Vagina (tissue), 2 donors: ENCODE results near the gene SIAH3. TPM values are rescaled to one million over a fixed set of nuclear protein-coding genes. Genes with fewer than 3 reads are reported as not detected.
"Not testable (repeated sequence)": the region's sequence is repeated elsewhere in the genome, so short reads cannot be mapped to it uniquely, and the experiment has no call there.

Experiments
- DNase-seq, 2 donors: peaks; one replicate each; pipeline ENCODE4 v3.0.0-alpha.2; 2017; ENCODE audit errors: extremely low spot score in 2 of 2
- H3K27ac ChIP-seq: fragments of 200-600 bp; sonication (generic); one replicate; pipeline ENCODE4 v1.5.1; 2019
- H3K27me3 ChIP-seq: fragments of 200-600 bp; sonication (generic); one replicate; pipeline ENCODE4 v1.5.1; 2019
- H3K36me3 ChIP-seq, 2 donors: fragments of 200-600 bp; sonication (generic); one replicate each; pipeline ENCODE4 v1.5.1; 2017 to 2019
- H3K4me1 ChIP-seq: fragments of 200-600 bp; sonication (generic); one replicate; pipeline ENCODE4 v1.5.1; 2019
- H3K4me3 ChIP-seq, 2 donors: fragments of 200-600 bp; sonication (generic); 1 replicate in 1 of 2; 2 replicates in 1 of 2; pipeline ENCODE4 v1.5.1; 2016 to 2019
- H3K9me3 ChIP-seq: fragments of 200-600 bp; sonication (generic); one replicate; pipeline ENCODE4 v1.5.1; 2019
- CTCF ChIP-seq, 3 experiments: fragments of 450-650 bp in 2 of 3; fragments of 200-600 bp in 1 of 3; sonication (generic) in 1 of 3; IDR thresholded peaks; one replicate each; pipeline ENCODE4 v1.5.1; 2017 to 2019; ENCODE audit warnings: antibody characterized with exemption in 3 of 3, mild to moderate bottlenecking in 2 of 3, moderate library complexity in 2 of 3
- POLR2A ChIP-seq, 2 donors: fragments of 450-650 bp; IDR thresholded peaks; one replicate each; pipeline ENCODE4 v1.6.1; 2017; ENCODE audit warnings: antibody characterized with exemption in 2 of 2, mild to moderate bottlenecking in 2 of 2, moderate library complexity in 2 of 2
- POLR2AphosphoS5 ChIP-seq, 2 donors: sonication (generic); formaldehyde crosslinking; IDR thresholded peaks; one replicate each; pipeline ENCODE4 v1.9.0; 2017; ENCODE audit warnings: antibody characterized with exemption in 2 of 2, mild to moderate bottlenecking in 2 of 2, low read depth in 1 of 2; ENCODE audit not compliant: insufficient read depth in 1 of 2
- intact Hi-C: fragments of 100-400 bp; cut with DNase I; formaldehyde crosslinking; loops from one replicate; pipeline ENCODE4 v1.15.1; 2023
- total RNA-seq: library from RNA; depleted of rRNA; stranded (reverse); fragments of >200 nt; gene quantifications from one replicate; pipeline ENCODE4 v1.2.3, GENCODE V29; 2016

The SIAH3 gene
- total RNA-seq, 1 donor from 2014 or later = not detected

GRCh38 chr13:45763419-45763818, 88.1 kb downstream of the SIAH3 start:
- no peak for TF ChIP-seq POLR2A (IDR thresholded peaks at IDR 0.05)
- TF ChIP-seq POLR2AphosphoS5 (IDR thresholded peaks at IDR 0.05; ENCODE audit: insufficient read depth in 1 of 2, low read depth in 1 of 2) = no peak
- no peak for TF ChIP-seq CTCF (IDR thresholded peaks at IDR 0.05)
- Histone ChIP-seq H3K4me1 (no peaks in the 10 kb centered on the region), H3K27me3 (no peaks in the 10 kb centered on the region), H3K27ac (no peak overlapping the region), H3K4me3 (no peak overlapping the region), H3K36me3 (no peaks in the 10 kb centered on the region), H3K9me3 (no peaks in the 10 kb centered on the region)
- intact Hi-C loops = no loop called here
- no peak for DNase-seq

- H3K4me1 ChIP-seq, H3K27me3 ChIP-seq, H3K9me3 ChIP-seq, H3K4me3 ChIP-seq, H3K36me3 ChIP-seq, DNase-seq, H3K27ac ChIP-seq, intact Hi-C loops: not testable (repeated sequence)
Measured at GRCh38 chr13:45757589-45757988, 94.0 kb downstream of the SIAH3 start.

- DNase-seq, H3K9me3 ChIP-seq, intact Hi-C loops, H3K36me3 ChIP-seq, H3K27me3 ChIP-seq, H3K27ac ChIP-seq, H3K4me1 ChIP-seq, H3K4me3 ChIP-seq: not testable (repeated sequence)
Measured at GRCh38 chr13:45756498-45756897, 95.1 kb downstream of the SIAH3 start.

GRCh38 chr13:45752510-45752909, 99.0 kb downstream of the SIAH3 start:
- Histone ChIP-seq H3K27ac (no peak overlapping the region), H3K27me3 (no peaks in the 10 kb centered on the region), H3K4me1 (no peaks in the 10 kb centered on the region), H3K9me3 (no peaks in the 10 kb centered on the region), H3K36me3 (no peaks in the 10 kb centered on the region), H3K4me3 (no peak overlapping the region)
- no peak for DNase-seq
- intact Hi-C loops = no loop called here
- TF ChIP-seq POLR2AphosphoS5 (IDR thresholded peaks at IDR 0.05; ENCODE audit: insufficient read depth in 1 of 2, low read depth in 1 of 2) = no peak
- no peak for TF ChIP-seq CTCF (IDR thresholded peaks at IDR 0.05)
- no peak for TF ChIP-seq POLR2A (IDR thresholded peaks at IDR 0.05)

- no peak for DNase-seq
- Histone ChIP-seq H3K27me3 (no peaks in the 10 kb centered on the region), H3K4me1 (no peaks in the 10 kb centered on the region), H3K36me3 (no peaks in the 10 kb centered on the region), H3K27ac (no peak overlapping the region), H3K4me3 (no peak overlapping the region), H3K9me3 (no peaks in the 10 kb centered on the region)
- TF ChIP-seq POLR2AphosphoS5 (IDR thresholded peaks at IDR 0.05; ENCODE audit: insufficient read depth in 1 of 2, low read depth in 1 of 2) (no peak), CTCF (IDR thresholded peaks at IDR 0.05) (no peak), POLR2A (IDR thresholded peaks at IDR 0.05) (no peak)
- intact Hi-C loops = no loop called here
Measured at GRCh38 chr13:45751885-45752284, 99.7 kb downstream of the SIAH3 start.

DNA sequence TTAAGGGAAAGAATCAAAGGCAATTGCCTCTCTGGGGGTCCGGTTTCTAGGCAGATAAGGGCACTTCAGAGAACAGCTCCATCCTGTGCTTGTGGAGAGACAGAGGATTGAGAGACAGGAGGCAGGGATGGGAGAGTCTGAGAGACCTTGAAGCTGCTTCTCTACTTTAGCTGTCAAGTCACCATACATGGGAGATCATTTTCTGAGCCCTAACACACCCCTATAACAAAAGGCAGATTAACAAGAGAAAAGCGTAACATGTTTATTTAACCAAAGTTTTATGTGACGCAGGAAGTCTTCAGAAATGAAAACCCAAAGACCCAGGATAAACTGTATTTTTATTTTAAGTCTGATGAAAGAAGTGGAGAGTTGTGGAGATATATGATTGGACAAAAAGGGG, 101.0 kb downstream of the SIAH3 start:
- DNase-seq = no peak
- Histone ChIP-seq H3K36me3 (no peaks in the 10 kb centered on the region), H3K27me3 (no peaks in the 10 kb centered on the region), H3K27ac (no peak overlapping the region), H3K4me1 (no peaks in the 10 kb centered on the region), H3K4me3 (no peak overlapping the region), H3K9me3 (no peaks in the 10 kb centered on the region)
- intact Hi-C loops = no loop called here
- TF ChIP-seq CTCF (IDR thresholded peaks at IDR 0.05) (no peak), POLR2AphosphoS5 (IDR thresholded peaks at IDR 0.05; ENCODE audit: insufficient read depth in 1 of 2, low read depth in 1 of 2) (no peak), POLR2A (IDR thresholded peaks at IDR 0.05) (no peak)
